Left lung (tissue), 10 donors: ENCODE results near the gene MACROD2. TPM values are rescaled to one million over a fixed set of nuclear protein-coding genes. Genes with fewer than 3 reads are reported as not detected.

Source experiments
- ATAC-seq: fragments of 200-7000 bp; cut with Tn5 transposase; one replicate; pipeline ENCODE4 v1.9.1; 2020; ENCODE audit warnings: moderate library complexity
- DNase-seq, 4 donors: peaks; one replicate each; pipeline ENCODE4 v3.0.0-alpha.2; 2013 to 2020
- H3K27ac ChIP-seq, 2 donors: fragments of 200-600 bp; sonication (generic) in 1 of 2; one replicate each; pipeline versions ENCODE4 v1.5.0 to v1.8.0; 2020 to 2021
- H3K27me3 ChIP-seq, 2 donors: fragments of 200-600 bp; sonication (generic) in 1 of 2; one replicate each; pipeline versions ENCODE4 v1.5.0 to v1.8.0; 2020 to 2021
- H3K36me3 ChIP-seq, 2 donors: fragments of 200-600 bp; sonication (generic) in 1 of 2; one replicate each; pipeline versions ENCODE4 v1.5.0 to v1.8.0; 2020 to 2021
- H3K4me1 ChIP-seq, 2 donors: fragments of 200-600 bp; one replicate each; pipeline ENCODE4 v1.8.0; 2021
- H3K4me3 ChIP-seq, 2 donors: fragments of 200-600 bp; sonication (generic) in 1 of 2; one replicate each; pipeline versions ENCODE4 v1.5.0 to v1.8.0; 2020 to 2021; ENCODE audit warnings: mild to moderate bottlenecking in 1 of 2
- H3K9me3 ChIP-seq, 2 donors: fragments of 200-600 bp; sonication (generic) in 1 of 2; one replicate each; pipeline versions ENCODE4 v1.5.0 to v1.8.0; 2020 to 2021
- intact Hi-C, 2 donors: fragments of 100-400 bp; cut with DNase I; formaldehyde crosslinking; loops; one replicate each; pipeline versions ENCODE4 v1.11.2 to v1.14.2; 2022
- polyA plus RNA-seq, 6 donors: library from polyadenylated mRNA; unstranded; fragments of 120-200 nt; gene quantifications; one replicate each; pipeline ENCODE4 v1.2.1, GENCODE V29; 2013; ENCODE audit not compliant: insufficient read length in 6 of 6
- total RNA-seq, 2 donors: library from RNA; stranded (reverse); fragmentation: NEBNext Ultra II Directional; extraction: Animal tissue kit (Norgen Biotek cat#: 25700); gene quantifications; one replicate each; pipeline ENCODE4 v1.2.1, GENCODE V29; 2021
- TF ChIP-seq, protein P1 (sequence below), 2 donors: fragments of 200-600 bp; sonication (generic) in 1 of 2; IDR thresholded peaks; one replicate each; pipeline versions ENCODE4 v1.5.0 to v1.8.0; 2021; ENCODE audit warnings: antibody characterized with exemption in 2 of 2
- donor health status: DM: no; HTN: yes; CAD: no.
- donor health status: DM: no; HTN: no; CAD: no.

Gene MACROD2
- total and polyA plus RNA-seq, 8 donors, result 6.1 to 23.6 (median 8.9) TPM

DNA sequence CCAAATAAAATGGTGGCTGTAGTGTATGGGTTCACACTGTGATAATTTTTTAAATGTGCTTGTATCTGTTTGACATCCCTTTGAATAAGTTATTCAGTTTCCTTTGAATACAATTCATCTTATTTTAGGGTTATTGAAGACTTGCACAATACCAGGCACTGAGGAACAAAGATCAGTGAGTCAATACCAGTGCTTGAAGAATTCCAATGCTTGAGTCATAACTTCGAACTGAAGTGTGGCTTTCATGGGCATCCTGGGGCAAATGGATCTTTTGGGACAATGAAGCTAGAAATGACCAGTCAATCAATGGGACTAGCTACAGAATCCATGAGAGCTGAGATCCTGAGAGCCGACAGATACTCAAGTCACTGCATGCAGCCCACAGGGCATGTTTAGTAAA, 692.0 kb downstream of the MACROD2 start:
- Histone ChIP-seq H3K27me3 (no peaks in the 10 kb centered on the region), H3K36me3 (no peaks in the 10 kb centered on the region), H3K4me3 (no peak overlapping the region), H3K27ac (no peak overlapping the region), H3K9me3 (no peaks in the 10 kb centered on the region), H3K4me1 (no peaks in the 10 kb centered on the region)
- no peak for ATAC-seq
- TF ChIP-seq, protein P1, sequence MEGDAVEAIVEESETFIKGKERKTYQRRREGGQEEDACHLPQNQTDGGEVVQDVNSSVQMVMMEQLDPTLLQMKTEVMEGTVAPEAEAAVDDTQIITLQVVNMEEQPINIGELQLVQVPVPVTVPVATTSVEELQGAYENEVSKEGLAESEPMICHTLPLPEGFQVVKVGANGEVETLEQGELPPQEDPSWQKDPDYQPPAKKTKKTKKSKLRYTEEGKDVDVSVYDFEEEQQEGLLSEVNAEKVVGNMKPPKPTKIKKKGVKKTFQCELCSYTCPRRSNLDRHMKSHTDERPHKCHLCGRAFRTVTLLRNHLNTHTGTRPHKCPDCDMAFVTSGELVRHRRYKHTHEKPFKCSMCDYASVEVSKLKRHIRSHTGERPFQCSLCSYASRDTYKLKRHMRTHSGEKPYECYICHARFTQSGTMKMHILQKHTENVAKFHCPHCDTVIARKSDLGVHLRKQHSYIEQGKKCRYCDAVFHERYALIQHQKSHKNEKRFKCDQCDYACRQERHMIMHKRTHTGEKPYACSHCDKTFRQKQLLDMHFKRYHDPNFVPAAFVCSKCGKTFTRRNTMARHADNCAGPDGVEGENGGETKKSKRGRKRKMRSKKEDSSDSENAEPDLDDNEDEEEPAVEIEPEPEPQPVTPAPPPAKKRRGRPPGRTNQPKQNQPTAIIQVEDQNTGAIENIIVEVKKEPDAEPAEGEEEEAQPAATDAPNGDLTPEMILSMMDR (IDR thresholded peaks at IDR 0.05), result no peak
- no peak for DNase-seq
- intact Hi-C loops, result no loop called here

GRCh38 chr20:14688005-14688404, 692.7 kb downstream of the MACROD2 start:
- Histone ChIP-seq H3K9me3 (no peaks in the 10 kb centered on the region), H3K36me3 (no peaks in the 10 kb centered on the region), H3K27ac (no peak overlapping the region), H3K4me1 (no peaks in the 10 kb centered on the region), H3K27me3 (no peaks in the 10 kb centered on the region), H3K4me3 (no peak overlapping the region)
- TF ChIP-seq, protein P1 (IDR thresholded peaks at IDR 0.05), result no peak
- intact Hi-C loops, result no loop called here
- ATAC-seq, result no peak
- no peak for DNase-seq

- intact Hi-C loops, result no loop called here
Measured at GRCh38 chr20:14691994-14692393, 696.7 kb downstream of the MACROD2 start.

GRCh38 chr20:14696478-14696877, 701.2 kb downstream of the MACROD2 start:
- no peaks in the 10 kb centered on the region for H3K27me3 ChIP-seq
- no peaks in the 10 kb centered on the region for H3K4me1 ChIP-seq
- H3K36me3 ChIP-seq, result no peaks in the 10 kb centered on the region
- DNase-seq, result no peak
- intact Hi-C loops, result no loop called here
- no peak overlapping the region for H3K27ac ChIP-seq
- H3K9me3 ChIP-seq, result no peaks in the 10 kb centered on the region
- ATAC-seq, result no peak
- TF ChIP-seq, protein P1 (IDR thresholded peaks at IDR 0.05), result no peak
- H3K4me3 ChIP-seq, result no peak overlapping the region

More at GRCh38 chr20:14691994-14692393, 696.7 kb downstream of the MACROD2 start:
- no peak for DNase-seq
- Histone ChIP-seq H3K36me3 (no peaks in the 10 kb centered on the region), H3K27me3 (no peaks in the 10 kb centered on the region), H3K4me1 (no peaks in the 10 kb centered on the region), H3K9me3 (no peaks in the 10 kb centered on the region), H3K4me3 (no peak overlapping the region), H3K27ac (no peak overlapping the region)
- TF ChIP-seq, protein P1 (IDR thresholded peaks at IDR 0.05), result no peak
- peak; percentile 59 for ATAC-seq

- H3K4me1 ChIP-seq, result no peaks in the 10 kb centered on the region
- DNase-seq (no peak), ATAC-seq (no peak)
- H3K9me3 ChIP-seq, result no peaks in the 10 kb centered on the region
- intact Hi-C loops, result no loop called here
- TF ChIP-seq, protein P1 (IDR thresholded peaks at IDR 0.05), result no peak
- H3K27me3 ChIP-seq, result no peaks in the 10 kb centered on the region
- no peak overlapping the region for H3K4me3 ChIP-seq
- H3K27ac ChIP-seq, result no peak overlapping the region
- no peaks in the 10 kb centered on the region for H3K36me3 ChIP-seq
Measured at GRCh38 chr20:14696937-14697336, 701.6 kb downstream of the MACROD2 start.
